IMR-90 (cell line): Measurements from ENCODE around the gene CTSC. TPM values are rescaled to one million over a fixed set of nuclear protein-coding genes. Genes with fewer than 3 reads are reported as not detected.

ENCODE experiments used
- ATAC-seq: fragments of 200-7000 bp; cut with Tn5 transposase; 2 replicates; pipeline ENCODE4 v1.9.1; 2020; ENCODE audit warnings: low read depth, mild to moderate bottlenecking, moderate library complexity
- BruUV-seq: library from RNA; stranded (reverse); fragments of 400-500 nt; replicated peaks from 2 replicates; lab custom pipeline; 2021; lab: Mats Ljungman, UMichigan
- CTCF ChIA-PET: fragments of 300-600 bp; formaldehyde crosslinking; extraction: SDS; loops from one replicate; lab custom pipeline; 2021; ENCODE audit warnings: antibody characterized with exemption; lab: Yijun Ruan, JAX
- POLR2A ChIA-PET: fragments of 300-600 bp; sonication (Branson Sonifier 250); formaldehyde crosslinking; loops from one replicate; lab custom pipeline; 2022; ENCODE audit warnings: antibody characterized with exemption; ENCODE audit not compliant: unreplicated experiment; lab: Charles Lee
- DNase-seq: peaks from one replicate; pipeline ENCODE4 v3.0.0; 2013
- H2AFZ ChIP-seq: replicated peaks from 2 replicates; pipeline ENCODE3; 2013; ENCODE audit warnings: low read length, mild to moderate bottlenecking; ENCODE audit not compliant: poor library complexity
- H2AK5ac ChIP-seq: 2 replicates; pipeline ENCODE4 v1.6.1; 2013; ENCODE audit warnings: low read depth, low read length, inconsistent platforms
- H2AK9ac ChIP-seq: replicated peaks from 2 replicates; pipeline ENCODE3; 2013; ENCODE audit warnings: mild to moderate bottlenecking, low read depth, low read length, moderate library complexity; ENCODE audit not compliant: poor library complexity
- H2BK120ac ChIP-seq: 2 replicates; pipeline ENCODE4 v1.6.1; 2013; ENCODE audit warnings: low read depth, low read length, inconsistent platforms
- H2BK15ac ChIP-seq: 3 replicates; pipeline ENCODE4 v1.6.1; 2013; ENCODE audit warnings: low read depth, low read length, inconsistent platforms
- H2BK20ac ChIP-seq: 2 replicates; pipeline ENCODE4 v1.6.1; 2013; ENCODE audit warnings: low read depth, mild to moderate bottlenecking, inconsistent platforms, low read length, moderate library complexity
- H2BK5ac ChIP-seq: 2 replicates; pipeline ENCODE4 v1.6.1; 2013; ENCODE audit warnings: mild to moderate bottlenecking, low read depth, low read length, inconsistent platforms; ENCODE audit not compliant: poor library complexity, severe bottlenecking
- H3K14ac ChIP-seq: replicated peaks from 2 replicates; pipeline ENCODE4 v1.6.1; 2013; ENCODE audit warnings: low read depth, low read length, inconsistent platforms
- H3K18ac ChIP-seq: 2 replicates; pipeline ENCODE4 v1.6.1; 2013; ENCODE audit warnings: low read depth, low read length, control low read depth
- H3K23ac ChIP-seq: 2 replicates; pipeline ENCODE4 v1.6.1; 2013; ENCODE audit warnings: low read depth, low read length, inconsistent platforms
- H3K27ac ChIP-seq: 2 replicates; pipeline ENCODE4 v1.5.1; 2013; ENCODE audit warnings: mild to moderate bottlenecking, control low read depth, low read length; ENCODE audit not compliant: insufficient read depth
- H3K27me3 ChIP-seq: 2 replicates; pipeline ENCODE4 v1.6.1; 2013; ENCODE audit warnings: low read length; ENCODE audit not compliant: control insufficient read depth, insufficient read depth
- H3K36me3 ChIP-seq: 2 replicates; pipeline ENCODE4 v1.6.1; 2013; ENCODE audit warnings: low read length, mixed read lengths; ENCODE audit not compliant: control insufficient read depth, insufficient read depth
- H3K4ac ChIP-seq: 2 replicates; pipeline ENCODE4 v1.6.1; 2013; ENCODE audit warnings: low read depth, low read length, inconsistent platforms
- H3K4me1 ChIP-seq: 2 replicates; pipeline ENCODE4 v1.6.1; 2013; ENCODE audit warnings: low read length, mixed read lengths; ENCODE audit not compliant: control insufficient read depth, insufficient read depth
- H3K4me2 ChIP-seq: 2 replicates; pipeline ENCODE4 v1.6.1; 2013; ENCODE audit warnings: low read depth, mild to moderate bottlenecking, control low read depth, low read length, moderate library complexity
- H3K4me3 ChIP-seq: 2 replicates; pipeline ENCODE4 v1.5.1; 2013; ENCODE audit warnings: low read depth, mild to moderate bottlenecking, control low read depth, low read length, moderate library complexity; ENCODE audit not compliant: insufficient read depth
- H3K56ac ChIP-seq: 2 replicates; pipeline ENCODE4 v1.6.1; 2013; ENCODE audit warnings: low read length, inconsistent platforms; ENCODE audit not compliant: insufficient read depth; ENCODE audit errors: extremely low read depth
- H3K79me1 ChIP-seq, 2 experiments: 2 replicates each; pipeline ENCODE4 v1.6.1; 2013; ENCODE audit warnings: low read length in 2 of 2, inconsistent platforms in 1 of 2, low read depth in 1 of 2
- H3K9ac ChIP-seq: 2 replicates; pipeline ENCODE4 v1.6.1; 2013; ENCODE audit warnings: low read depth, low read length, control low read depth
- H3K9me1 ChIP-seq: 2 replicates; pipeline ENCODE4 v1.6.1; 2013; ENCODE audit warnings: low read length, inconsistent platforms; ENCODE audit not compliant: insufficient read depth
- H3K9me3 ChIP-seq: 2 replicates; pipeline ENCODE4 v1.6.1; 2013; ENCODE audit warnings: low read length; ENCODE audit not compliant: control insufficient read depth, insufficient read depth
- H4K20me1 ChIP-seq: 2 replicates; pipeline ENCODE4 v1.6.1; 2013; ENCODE audit warnings: low read length, inconsistent platforms; ENCODE audit not compliant: insufficient read depth
- H4K5ac ChIP-seq: 2 replicates; pipeline ENCODE4 v1.6.1; 2013; ENCODE audit warnings: mild to moderate bottlenecking, low read depth, low read length, control low read depth
- H4K8ac ChIP-seq, 2 experiments: 2 replicates each; pipeline ENCODE4 v1.6.1; 2013; ENCODE audit warnings: low read depth in 2 of 2, low read length in 2 of 2, control low read depth in 1 of 2, inconsistent platforms in 1 of 2
- H4K91ac ChIP-seq: 2 replicates; pipeline ENCODE4 v1.6.1; 2013; ENCODE audit warnings: low read depth, low read length, inconsistent platforms; ENCODE audit not compliant: insufficient read depth
- CEBPB ChIP-seq: IDR thresholded peaks from 2 replicates; pipeline ENCODE4 v1.6.1; 2012; ENCODE audit warnings: low read depth, low read length, improper control_type of control experiment
- CHD1 ChIP-seq: IDR thresholded peaks from 2 replicates; pipeline ENCODE4 v1.6.1; 2012; ENCODE audit warnings: low read depth, low read length, improper control_type of control experiment
- POLR2A ChIP-seq: IDR thresholded peaks from 2 replicates; pipeline ENCODE4 v1.6.1; 2012; ENCODE audit warnings: mild to moderate bottlenecking, low read depth, low read length
- SMC3 ChIP-seq: fragments of 150-350 bp; IDR thresholded peaks from 2 replicates; pipeline ENCODE4 v1.6.1; 2016; ENCODE audit warnings: low read depth, mild to moderate bottlenecking, antibody characterized with exemption, low read length, moderate library complexity
- WGBS, 2 experiments: methylation state at CpG; one replicate each; pipeline versions ENCODE4 v1.1.5 to v1.1.7; 2013; ENCODE audit warnings: missing lambda C conversion rate in 2 of 2; ENCODE audit not compliant: insufficient read length in 1 of 2; ENCODE audit errors: extremely low coverage in 2 of 2; 5-methylcytosine and 5-hydroxymethylcytosine counted together
- dilution Hi-C: fragments of 300-500 bp; cut with HindIII; formaldehyde crosslinking; loops from one replicate; pipeline ENCODE4 v1.14.3; 2018; ENCODE audit warnings: low sequenced_read_pairs; ENCODE audit not compliant: unreplicated experiment
- in situ Hi-C: fragments of 300-500 bp; cut with MboI; formaldehyde crosslinking; loops from 3 replicates; pipeline ENCODE4 v1.14.3; 2019; ENCODE audit warnings: low sequenced_read_pairs, inconsistent platforms, mixed read lengths
- intact Hi-C: fragments of 100-400 bp; cut with micrococcal nuclease; formaldehyde crosslinking; loops from 2 replicates; pipeline ENCODE4 v1.10.0; 2022
- polyA plus RNA-seq, 3 experiments: library from polyadenylated mRNA; depleted of rRNA; stranded (reverse); fragments of >200 nt; gene quantifications; 2 replicates each; pipeline ENCODE4 v1.2.3, GENCODE V29; 2012; ENCODE audit warnings: low replicate concordance in 1 of 3
- total RNA-seq: library from RNA; depleted of rRNA; stranded (reverse); fragments of >200 nt; gene quantifications from 2 replicates; pipeline ENCODE4 v1.2.3, GENCODE V29; 2012

CTSC gene
- total and polyA plus RNA-seq, 2 of the 4 experiments (the other 2 are of a cell fraction): 208 to 299 TPM

- Histone ChIP-seq H3K9me3 (no peaks in the 10 kb centered on the region), H2AFZ (no peak overlapping the region), H3K27ac (no peak overlapping the region), H4K91ac (peak overlapping the region; percentile 18; the same call in 1 of the 2 replicates), H3K56ac (no peak overlapping the region), H3K9me1 (no peaks in the 10 kb centered on the region), H3K36me3 (no peaks in the 10 kb centered on the region), H3K18ac (peak overlapping the region; percentile 56; the same call in 1 of the 2 replicates), H2AK5ac (peak overlapping the region; percentile 48; the same call in 1 of the 2 replicates), H3K27me3 (no peaks in the 10 kb centered on the region), H2BK20ac (no peak overlapping the region), H4K8ac (no peak overlapping the region; a peak in 1 of 4 replicates), H3K4ac (peak overlapping the region; percentile 20; the same call in 1 of the 2 replicates), H2BK120ac (0 out of 2 replicates have a peak overlapping the region, but pooled peaks have one; percentile 5), H2BK15ac (peak overlapping the region; percentile 3; the same call in 1 of the 3 replicates), H2AK9ac (no peak overlapping the region), H3K4me2 (no peak overlapping the region), H3K14ac (no peak overlapping the region; the same call in 1 of the 2 replicates), H3K9ac (no peak overlapping the region), H3K79me1 (no peaks in the 10 kb centered on the region), H3K4me1 (peaks cover 4% of the 10 kb centered on the region; the same call in 1 of the 2 replicates), H2BK5ac (no peak overlapping the region), H4K5ac (peak overlapping the region; percentile 50; the same call in 1 of the 2 replicates), H3K23ac (no peak overlapping the region), H4K20me1 (no peaks in the 10 kb centered on the region), H3K4me3 (no peak overlapping the region)
- BruUV-seq: no TSS peak
- POLR2A ChIA-PET: interaction anchor here (0.6 kb wide), 1 partner anchor 47 kb away, joined by 8 read pairs; no protein-coding TSS in a partner anchor
- CTCF ChIA-PET: no interaction called here
- intact Hi-C loops (no loop called here), in situ Hi-C loops (no loop called here), dilution Hi-C loops (no loop called here)
- DNase-seq (no peak), ATAC-seq (no peak)
- TF ChIP-seq SMC3 (no peak), CEBPB (peak; percentile 51; the same call in 1 of the 2 replicates), POLR2A (no peak), CHD1 (no peak)
- 92% methylated on average over 2 of the region's 4 CpGs; no CpG with 5 or more reads in 1 of the 2 experiments for WGBS, 2 experiments
These were observed 41.0 kb upstream of the CTSC start for GRCh38 chr11:88378422-88379066.
